Liver (tissue), 9 donors: Measurements from ENCODE around the gene SLC8A1. TPM values are rescaled to one million over a fixed set of nuclear protein-coding genes. Genes with fewer than 3 reads are reported as not detected.

ENCODE experiments used
- DNase-seq: peaks from one replicate; pipeline ENCODE4 v3.0.0-alpha.2; 2017; ENCODE audit warnings: low spot score
- H3K27ac ChIP-seq, 2 donors: one replicate each; pipeline ENCODE4 v1.7.0; 2013; ENCODE audit warnings: inconsistent platforms in 2 of 2, low read length in 2 of 2, control low read depth in 1 of 2, low read depth in 1 of 2, mild to moderate bottlenecking in 1 of 2
- H3K27me3 ChIP-seq, 4 donors: one replicate each; pipeline versions ENCODE4 v1.6.1 to v1.7.0; 2013; ENCODE audit warnings: low read length in 3 of 4, inconsistent platforms in 1 of 4, mild to moderate bottlenecking in 1 of 4, moderate library complexity in 1 of 4; ENCODE audit not compliant: control insufficient read depth in 4 of 4, insufficient read depth in 4 of 4
- H3K36me3 ChIP-seq, 4 donors: one replicate each; pipeline versions ENCODE4 v1.6.1 to v1.7.0; 2013; ENCODE audit warnings: low read length in 3 of 4, mild to moderate bottlenecking in 3 of 4, low read depth in 1 of 4, moderate library complexity in 1 of 4; ENCODE audit not compliant: control insufficient read depth in 4 of 4, insufficient read depth in 3 of 4
- H3K4me1 ChIP-seq, 4 donors: one replicate each; pipeline versions ENCODE4 v1.6.1 to v1.7.0; 2013; ENCODE audit warnings: low read length in 3 of 4, mild to moderate bottlenecking in 3 of 4, moderate library complexity in 1 of 4; ENCODE audit not compliant: control insufficient read depth in 4 of 4, insufficient read depth in 4 of 4
- H3K4me3 ChIP-seq, 3 donors: one replicate each; pipeline versions ENCODE4 v1.6.1 to v1.7.0; 2013; ENCODE audit warnings: low read length in 3 of 3, control low read depth in 1 of 3, low read depth in 1 of 3, mild to moderate bottlenecking in 1 of 3
- H3K9ac ChIP-seq, 2 donors: one replicate each; pipeline ENCODE4 v1.7.0; 2013; ENCODE audit warnings: low read length in 2 of 2, mild to moderate bottlenecking in 2 of 2, moderate library complexity in 2 of 2, control low read depth in 1 of 2, low read depth in 1 of 2
- H3K9me3 ChIP-seq, 4 donors: one replicate each; pipeline versions ENCODE4 v1.6.1 to v1.7.0; 2013; ENCODE audit warnings: low read length in 3 of 4; ENCODE audit not compliant: control insufficient read depth in 4 of 4
- CTCF ChIP-seq: fragments of 150-350 bp; IDR thresholded peaks from 2 replicates; pipeline ENCODE4 v1.5.1; 2017; ENCODE audit warnings: improper control_type of control experiment, low read depth, low read length; ENCODE audit not compliant: missing input control
- EGR1 ChIP-seq, 2 donors: IDR thresholded peaks; 2 replicates each; pipeline ENCODE4 v1.6.1; 2016 to 2018; ENCODE audit warnings: antibody characterized with exemption in 2 of 2, low read depth in 2 of 2
- FOXA1 ChIP-seq: IDR thresholded peaks from 2 replicates; pipeline ENCODE4 v1.6.1; 2016; ENCODE audit warnings: antibody characterized with exemption
- FOXA2 ChIP-seq: IDR thresholded peaks from 2 replicates; pipeline ENCODE4 v1.6.1; 2016; ENCODE audit warnings: antibody characterized with exemption
- GABPA ChIP-seq, 2 donors: IDR thresholded peaks in 1 of 2; conservative IDR thresholded peaks in 1 of 2; 2 replicates each; pipeline ENCODE4 v1.6.1; 2016; ENCODE audit warnings: antibody characterized with exemption in 2 of 2, mild to moderate bottlenecking in 1 of 2, moderate library complexity in 1 of 2
- HNF4G ChIP-seq: IDR thresholded peaks from 2 replicates; pipeline ENCODE4 v1.6.1; 2016; ENCODE audit warnings: antibody characterized with exemption
- JUND ChIP-seq, 2 donors: IDR thresholded peaks; 2 replicates each; pipeline ENCODE4 v1.6.1; 2016; ENCODE audit warnings: antibody characterized with exemption in 2 of 2
- MAX ChIP-seq: IDR thresholded peaks from 2 replicates; pipeline ENCODE4 v1.6.1; 2016; ENCODE audit warnings: antibody characterized with exemption
- NR2F2 ChIP-seq: IDR thresholded peaks from 2 replicates; pipeline ENCODE4 v1.6.1; 2016; ENCODE audit warnings: antibody characterized with exemption
- REST ChIP-seq: IDR thresholded peaks from 2 replicates; pipeline ENCODE4 v1.6.1; 2016; ENCODE audit warnings: antibody characterized with exemption, mild to moderate bottlenecking
- RXRA ChIP-seq, 2 donors: IDR thresholded peaks; 2 replicates each; pipeline ENCODE4 v1.6.1; 2017 to 2018; ENCODE audit warnings: antibody characterized with exemption in 2 of 2, mild to moderate bottlenecking in 1 of 2
- SP1 ChIP-seq: IDR thresholded peaks from 2 replicates; pipeline ENCODE4 v1.6.1; 2018; ENCODE audit warnings: antibody characterized with exemption, mild to moderate bottlenecking
- TAF1 ChIP-seq: conservative IDR thresholded peaks from 2 replicates; pipeline ENCODE4 v1.6.1; 2016; ENCODE audit warnings: antibody characterized with exemption, mild to moderate bottlenecking
- YY1 ChIP-seq: IDR thresholded peaks from 2 replicates; pipeline ENCODE4 v1.6.1; 2016; ENCODE audit warnings: antibody characterized with exemption, mild to moderate bottlenecking
- ZBTB33 ChIP-seq: IDR thresholded peaks from 2 replicates; pipeline ENCODE4 v1.6.1; 2016; ENCODE audit warnings: antibody characterized with exemption
- WGBS: extraction: QIAGEN DNeasy Blood & Tissue Kit; methylation state at CpG from one replicate; pipeline ENCODE4 v1.1.7; 2013; 5-methylcytosine and 5-hydroxymethylcytosine counted together
- polyA plus RNA-seq, 2 donors: library from polyadenylated mRNA; stranded (reverse) in 1 of 2; unstranded in 1 of 2; fragments of 200-250 nt in 1 of 2; fragments of >200 nt in 1 of 2; fragmentation: Nextera tagmentation in 1 of 2; extraction: Ambion mirVana in 1 of 2; gene quantifications; one replicate each; pipeline versions ENCODE4 v1.2.1 to v1.2.3, GENCODE V29; 2013 to 2015
- total RNA-seq, 2 donors: library from RNA; depleted of rRNA; stranded (reverse); fragments of >200 nt; gene quantifications; one replicate each; pipeline ENCODE4 v1.2.3, GENCODE V29; 2014
- donor health status: healthy.
- donor health status: healthy.
- donor health status: healthy.
- donor health status: healthy.
- donor health status: healthy.

Gene SLC8A1
- total and polyA plus RNA-seq, 4 donors, result 1.2 to 18.5 (median 8.2) TPM

GRCh38 chr2:40224318-40224717 lies 227.6 kb downstream of the SLC8A1 start:
- no peaks in the 10 kb centered on the region for H3K27me3 ChIP-seq
- no peak for DNase-seq
- H3K9me3 ChIP-seq, result no peaks in the 10 kb centered on the region
- TF ChIP-seq GABPA (IDR thresholded peaks at IDR 0.05 in 1 of 2, conservative IDR thresholded peaks at IDR 0.05 in 1 of 2), result no peak
- TF ChIP-seq FOXA2, result no peak
- TF ChIP-seq FOXA1, result no peak
- TF ChIP-seq REST, result no peak
- TF ChIP-seq EGR1 (IDR thresholded peaks at IDR 0.05; ENCODE audit: low read depth in 2 of 2), result no peak
- WGBS, result 77% methylated on average over 4 of the region's 4 CpGs
- no peak overlapping the region for H3K27ac ChIP-seq
- no peaks in the 10 kb centered on the region for H3K4me1 ChIP-seq
- no peak overlapping the region for H3K4me3 ChIP-seq
- no peaks in the 10 kb centered on the region for H3K36me3 ChIP-seq
- H3K9ac ChIP-seq, result no peak overlapping the region

- Histone ChIP-seq H3K27me3 (no peaks in the 10 kb centered on the region), H3K36me3 (no peaks in the 10 kb centered on the region), H3K4me3 (no peak overlapping the region), H3K9me3 (no peaks in the 10 kb centered on the region), H3K9ac (no peak overlapping the region), H3K4me1 (no peaks in the 10 kb centered on the region), H3K27ac (no peak overlapping the region)
- TF ChIP-seq JUND (IDR thresholded peaks at IDR 0.05) (no peak), FOXA2 (no peak), NR2F2 (peak; percentile 87), EGR1 (IDR thresholded peaks at IDR 0.05; ENCODE audit: low read depth in 2 of 2) (no peak)
- 70% methylated on average over 4 of the region's 4 CpGs for WGBS
- DNase-seq, result no peak
Observed at GRCh38 chr2:40220177-40220925, 231.5 kb downstream of the SLC8A1 start.

GRCh38 chr2:40219141-40219540 lies 232.7 kb downstream of the SLC8A1 start:
- H3K9ac ChIP-seq, result no peak overlapping the region
- H3K9me3 ChIP-seq, result no peaks in the 10 kb centered on the region
- no peaks in the 10 kb centered on the region for H3K4me1 ChIP-seq
- H3K36me3 ChIP-seq, result no peaks in the 10 kb centered on the region
- no peak for DNase-seq
- H3K27me3 ChIP-seq, result no peaks in the 10 kb centered on the region
- H3K4me3 ChIP-seq, result no peak overlapping the region
- WGBS, result 84% methylated on average over 1 of the region's 1 CpG
- no peak overlapping the region for H3K27ac ChIP-seq
- TF ChIP-seq REST, result no peak
- no peak for TF ChIP-seq SP1
- TF ChIP-seq HNF4G, result no peak
- no peak for TF ChIP-seq NR2F2
- no peak for TF ChIP-seq MAX
- no peak for TF ChIP-seq JUND (IDR thresholded peaks at IDR 0.05)
- no peak for TF ChIP-seq CTCF
- TF ChIP-seq TAF1, result no peak
- TF ChIP-seq ZBTB33, result no peak
- no peak for TF ChIP-seq FOXA1
- TF ChIP-seq YY1, result no peak
- TF ChIP-seq RXRA (IDR thresholded peaks at IDR 0.05), result no peak
- no peak for TF ChIP-seq GABPA (IDR thresholded peaks at IDR 0.05 in 1 of 2, conservative IDR thresholded peaks at IDR 0.05 in 1 of 2)
- TF ChIP-seq EGR1 (IDR thresholded peaks at IDR 0.05; ENCODE audit: low read depth in 2 of 2), result no peak
- no peak for TF ChIP-seq FOXA2
